H1 (cell line): Measurements from ENCODE around the gene NPTN. TPM values are rescaled to one million over a fixed set of nuclear protein-coding genes. Genes with fewer than 3 reads are reported as not detected.
"Not testable (repeated sequence)": the region's sequence is repeated elsewhere in the genome, so short reads cannot be mapped to it uniquely, and the experiment has no call there.

Experiments
- CTCF ChIA-PET: fragments of 300-600 bp; sonication (Branson Sonifier 250); formaldehyde crosslinking; loops from one replicate; lab custom pipeline; 2021; ENCODE audit not compliant: partially characterized antibody; lab: Charles Lee
- POLR2A ChIA-PET: fragments of 300-600 bp; sonication (Branson Sonifier 250); formaldehyde crosslinking; loops from one replicate; lab custom pipeline; 2021; ENCODE audit warnings: inconsistent platforms; ENCODE audit not compliant: partially characterized antibody; lab: Charles Lee
- DNase-seq, 2 experiments: peaks; one replicate each; pipeline versions ENCODE4 v3.0.0 to v3.0.0-alpha.2; 2010 to 2022; ENCODE audit warnings: low spot score in 2 of 2, low read depth in 1 of 2, mixed read lengths in 1 of 2
- FAIRE-seq: peaks from 2 replicates; lab custom pipeline; 2011; peaks lifted over from hg19 to GRCh38; lab: Jason Lieb, UNC
- H2AFZ ChIP-seq: 2 replicates; pipeline ENCODE4 v1.8.1; 2012; ENCODE audit warnings: low read length, inconsistent platforms
- H2AK5ac ChIP-seq: 2 replicates; pipeline ENCODE4 v1.6.1; 2013; ENCODE audit warnings: low read depth, low read length
- H2BK120ac ChIP-seq: replicated peaks from 2 replicates; pipeline ENCODE3; 2013; ENCODE audit warnings: low read depth, low read length, inconsistent platforms
- H2BK12ac ChIP-seq: 2 replicates; pipeline ENCODE4 v1.6.1; 2013; ENCODE audit warnings: low read depth, low read length
- H2BK15ac ChIP-seq: 2 replicates; pipeline ENCODE4 v1.6.1; 2013; ENCODE audit warnings: low read length
- H2BK20ac ChIP-seq: 2 replicates; pipeline ENCODE4 v1.6.1; 2013; ENCODE audit warnings: low read length
- H2BK5ac ChIP-seq: 2 replicates; pipeline ENCODE4 v1.6.1; 2013; ENCODE audit warnings: low read depth, low read length
- H3K14ac ChIP-seq: 2 replicates; pipeline ENCODE4 v1.6.1; 2013; ENCODE audit warnings: inconsistent platforms; ENCODE audit not compliant: insufficient read length
- H3K18ac ChIP-seq: 2 replicates; pipeline ENCODE4 v1.6.1; 2013; ENCODE audit warnings: low read length; ENCODE audit errors: extremely low read depth
- H3K23ac ChIP-seq: 2 replicates; pipeline ENCODE4 v1.6.1; 2013; ENCODE audit warnings: inconsistent platforms; ENCODE audit not compliant: insufficient read length
- H3K23me2 ChIP-seq: 2 replicates; pipeline ENCODE4 v1.6.1; 2013; ENCODE audit warnings: low read depth, low read length
- H3K27ac ChIP-seq: 2 replicates; pipeline ENCODE4 v1.6.1; 2011; ENCODE audit warnings: low read depth, low read length, inconsistent platforms
- H3K27me3 ChIP-seq, 4 experiments: replicated peaks in 1 of 4; 1 replicate in 1 of 4; 2 replicates in 3 of 4; pipeline versions ENCODE4 v1.6.1 to v1.8.1; 2011 to 2013; ENCODE audit warnings: low read length in 3 of 4, mild to moderate bottlenecking in 3 of 4, inconsistent platforms in 2 of 4, mixed read lengths in 2 of 4, moderate library complexity in 1 of 4; ENCODE audit not compliant: control insufficient read depth in 3 of 4, insufficient read depth in 3 of 4; ENCODE audit errors: extremely low read depth in 1 of 4
- H3K36me3 ChIP-seq, 4 experiments: 2 replicates each; pipeline versions ENCODE4 v1.6.1 to v1.8.1; 2011 to 2013; ENCODE audit warnings: mild to moderate bottlenecking in 4 of 4, low read length in 3 of 4, moderate library complexity in 2 of 4, control low read depth in 1 of 4, inconsistent platforms in 1 of 4; ENCODE audit not compliant: insufficient read depth in 4 of 4, control insufficient read depth in 2 of 4
- H3K4ac ChIP-seq: replicated peaks from 2 replicates; pipeline ENCODE3; 2013; ENCODE audit warnings: low read length, low read depth, mixed read lengths, inconsistent platforms; ENCODE audit not compliant: insufficient read length
- H3K4me1 ChIP-seq, 4 experiments: replicated peaks in 1 of 4; 1 replicate in 1 of 4; 2 replicates in 3 of 4; pipeline versions ENCODE4 v1.6.1 to v1.8.1; 2011 to 2013; ENCODE audit warnings: low read length in 3 of 4, inconsistent platforms in 2 of 4, mixed read lengths in 1 of 4; ENCODE audit not compliant: insufficient read depth in 4 of 4, control insufficient read depth in 3 of 4
- H3K4me2 ChIP-seq, 2 experiments: 2 replicates each; pipeline versions ENCODE4 v1.6.1 to v1.8.1; 2011 to 2013; ENCODE audit warnings: low read depth in 2 of 2, low read length in 2 of 2, control low read depth in 1 of 2, inconsistent platforms in 1 of 2, mild to moderate bottlenecking in 1 of 2; ENCODE audit not compliant: insufficient read depth in 1 of 2
- H3K4me3 ChIP-seq, 4 experiments: fragments of 200-600, 300-600 bp in 1 of 4; sonication (generic), shearing (Covaris generic), sonication (Bioruptor Twin) in 1 of 4; 2 replicates each; pipeline versions ENCODE4 v1.5.1 to v1.8.1; 2011 to 2016; ENCODE audit warnings: low read length in 4 of 4, low read depth in 3 of 4, control low read depth in 2 of 4, inconsistent platforms in 2 of 4, mild to moderate bottlenecking in 2 of 4, mixed read lengths in 1 of 4, moderate library complexity in 1 of 4; ENCODE audit not compliant: insufficient read depth in 2 of 4; ENCODE audit errors: extremely low read depth in 1 of 4
- H3K56ac ChIP-seq: replicated peaks from 2 replicates; pipeline ENCODE3; 2013; ENCODE audit warnings: low read depth, mild to moderate bottlenecking, mixed read lengths, low read length, inconsistent platforms; ENCODE audit not compliant: insufficient read length
- H3K79me1 ChIP-seq: 2 replicates; pipeline ENCODE4 v1.6.1; 2013; ENCODE audit warnings: low read depth, low read length, control low read depth
- H3K79me2 ChIP-seq, 2 experiments: 2 replicates each; pipeline versions ENCODE4 v1.6.1 to v1.8.1; 2012 to 2013; ENCODE audit warnings: low read length in 2 of 2, mild to moderate bottlenecking in 2 of 2, inconsistent platforms in 1 of 2; ENCODE audit not compliant: insufficient read depth in 2 of 2, control insufficient read depth in 1 of 2
- H3K9ac ChIP-seq, 4 experiments: replicated peaks in 1 of 4; 1 replicate in 1 of 4; 2 replicates in 3 of 4; pipeline versions ENCODE4 v1.6.1 to v1.8.1; 2011 to 2013; ENCODE audit warnings: low read depth in 3 of 4, low read length in 3 of 4, control low read depth in 2 of 4, mild to moderate bottlenecking in 2 of 4, moderate library complexity in 2 of 4, inconsistent platforms in 1 of 4; ENCODE audit errors: extremely low read depth in 1 of 4
- H3K9me3 ChIP-seq, 2 experiments: 2 replicates each; pipeline versions ENCODE4 v1.6.1 to v1.8.1; 2012 to 2013; ENCODE audit warnings: mild to moderate bottlenecking in 2 of 2, moderate library complexity in 2 of 2, control low read depth in 1 of 2, inconsistent platforms in 1 of 2, low read depth in 1 of 2, low read length in 1 of 2, mixed read lengths in 1 of 2; ENCODE audit not compliant: insufficient read depth in 2 of 2
- H4K20me1 ChIP-seq, 2 experiments: replicated peaks in 1 of 2; 2 replicates each; pipeline versions ENCODE3 to v1.8.1; 2011 to 2013; ENCODE audit warnings: inconsistent platforms in 2 of 2, low read length in 2 of 2, mild to moderate bottlenecking in 1 of 2; ENCODE audit not compliant: insufficient read depth in 2 of 2, control insufficient read depth in 1 of 2
- H4K5ac ChIP-seq: 2 replicates; pipeline ENCODE4 v1.6.1; 2013; ENCODE audit warnings: low read length, low read depth, mixed read lengths, inconsistent platforms; ENCODE audit not compliant: insufficient read length
- H4K8ac ChIP-seq: 2 replicates; pipeline ENCODE4 v1.8.0; 2013; ENCODE audit warnings: mild to moderate bottlenecking, moderate library complexity, low read length, inconsistent platforms; ENCODE audit not compliant: insufficient read depth; ENCODE audit errors: extremely low read depth
- H4K91ac ChIP-seq: replicated peaks from 2 replicates; pipeline ENCODE3; 2013; ENCODE audit warnings: low read length, mixed read lengths, inconsistent platforms; ENCODE audit not compliant: insufficient read length
- WGBS, 2 experiments: shearing (Covaris generic) in 1 of 2; methylation state at CpG; one replicate each; pipeline versions ENCODE4 v1.1.6 to v1.1.7; 2013 to 2015; ENCODE audit warnings: low lambda C conversion rate in 2 of 2, mixed read lengths in 2 of 2, inconsistent platforms in 1 of 2, low coverage in 1 of 2, missing lambda C conversion rate in 1 of 2; ENCODE audit not compliant: insufficient replicate concordance in 2 of 2, insufficient coverage in 1 of 2, insufficient read length in 1 of 2; ENCODE audit errors: extremely low coverage in 1 of 2, missing lambda C conversion rate in 1 of 2; 5-methylcytosine and 5-hydroxymethylcytosine counted together
- polyA plus RNA-seq, 7 experiments: library from polyadenylated mRNA; depleted of rRNA in 3 of 7; stranded (reverse) in 5 of 7; unstranded in 2 of 7; fragments of >200 nt in 5 of 7; fragments of 200-250 nt in 2 of 7; gene quantifications; 1 replicate in 5 of 7; 2 replicates in 1 of 7; 4 replicates in 1 of 7; pipeline versions ENCODE4 v1.2.1 to v1.2.3, GENCODE V29; 2011 to 2013; ENCODE audit warnings: missing spikeins in 2 of 7, mixed read lengths in 2 of 7
- total RNA-seq: library from RNA; stranded (reverse); fragmentation: NEBNext Ultra II Directional; extraction: Animal tissue kit (Norgen Biotek cat#: 25700); gene quantifications from 2 replicates; pipeline ENCODE4 v1.2.1, GENCODE V29; 2021

NPTN gene
- total and polyA plus RNA-seq, 2 of the 8 experiments (the other 6 are each of a cell fraction or from before 2014, with no cell fraction given), result 67.0 to 113 TPM

DNA sequence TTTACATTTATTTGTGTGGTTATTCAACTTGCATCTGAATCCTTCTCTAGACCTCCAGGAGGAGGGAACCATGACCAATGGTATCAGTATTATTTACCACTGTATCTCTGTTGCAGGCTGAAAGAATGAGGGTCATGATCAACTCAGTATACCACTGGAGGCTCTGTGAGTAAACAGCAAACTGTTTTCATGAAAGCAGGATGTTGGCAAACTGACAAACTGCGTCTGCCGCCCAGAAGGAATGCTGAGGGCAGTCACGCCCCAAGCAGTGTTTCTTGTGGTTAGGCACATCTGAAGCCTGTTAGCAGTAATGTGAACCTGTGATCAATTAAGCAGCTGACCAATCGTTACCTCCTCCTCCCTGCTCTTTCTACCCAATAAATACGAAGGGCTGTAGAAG, 6.3 kb upstream of the NPTN start:
- H3K36me3 ChIP-seq, DNase-seq, H3K27me3 ChIP-seq, H2BK20ac ChIP-seq, H3K9me3 ChIP-seq, H4K20me1 ChIP-seq, H3K9ac ChIP-seq, H3K79me2 ChIP-seq, H3K4me1 ChIP-seq, H3K14ac ChIP-seq, H3K23ac ChIP-seq, H3K79me1 ChIP-seq, H2AK5ac ChIP-seq, FAIRE-seq, H2BK12ac ChIP-seq, H2BK15ac ChIP-seq, H2AFZ ChIP-seq, POLR2A ChIA-PET, H2BK120ac ChIP-seq, H3K4me3 ChIP-seq, H3K4ac ChIP-seq, H3K23me2 ChIP-seq, H4K5ac ChIP-seq, H3K4me2 ChIP-seq, H4K91ac ChIP-seq, H2BK5ac ChIP-seq, H3K18ac ChIP-seq, H3K56ac ChIP-seq, H4K8ac ChIP-seq, H3K27ac ChIP-seq: not testable (repeated sequence)
- 76% methylated on average over 5 of the region's 5 CpGs; no CpG with 5 or more reads in 1 of the 2 experiments for WGBS, 2 experiments
- CTCF ChIA-PET, result interaction anchor here (0.9 to 19.3 kb wide), 3 partner anchors 22 to 60 kb away, joined by 3 to 448 read pairs (median 4); no protein-coding TSS in a partner anchor
